NT2/D1 (cell line): ENCODE measurements around the gene NAGPA.

Experiments used
- YY1 ChIP-seq: IDR thresholded peaks from 2 replicates; pipeline ENCODE4 v1.6.1; 2011; ENCODE audit not compliant: insufficient read length, insufficient read depth
- ZNF274 ChIP-seq: IDR thresholded peaks from 2 replicates; pipeline ENCODE4 v1.6.1; 2011; ENCODE audit warnings: mild to moderate bottlenecking, low read depth, low read length

DNA sequence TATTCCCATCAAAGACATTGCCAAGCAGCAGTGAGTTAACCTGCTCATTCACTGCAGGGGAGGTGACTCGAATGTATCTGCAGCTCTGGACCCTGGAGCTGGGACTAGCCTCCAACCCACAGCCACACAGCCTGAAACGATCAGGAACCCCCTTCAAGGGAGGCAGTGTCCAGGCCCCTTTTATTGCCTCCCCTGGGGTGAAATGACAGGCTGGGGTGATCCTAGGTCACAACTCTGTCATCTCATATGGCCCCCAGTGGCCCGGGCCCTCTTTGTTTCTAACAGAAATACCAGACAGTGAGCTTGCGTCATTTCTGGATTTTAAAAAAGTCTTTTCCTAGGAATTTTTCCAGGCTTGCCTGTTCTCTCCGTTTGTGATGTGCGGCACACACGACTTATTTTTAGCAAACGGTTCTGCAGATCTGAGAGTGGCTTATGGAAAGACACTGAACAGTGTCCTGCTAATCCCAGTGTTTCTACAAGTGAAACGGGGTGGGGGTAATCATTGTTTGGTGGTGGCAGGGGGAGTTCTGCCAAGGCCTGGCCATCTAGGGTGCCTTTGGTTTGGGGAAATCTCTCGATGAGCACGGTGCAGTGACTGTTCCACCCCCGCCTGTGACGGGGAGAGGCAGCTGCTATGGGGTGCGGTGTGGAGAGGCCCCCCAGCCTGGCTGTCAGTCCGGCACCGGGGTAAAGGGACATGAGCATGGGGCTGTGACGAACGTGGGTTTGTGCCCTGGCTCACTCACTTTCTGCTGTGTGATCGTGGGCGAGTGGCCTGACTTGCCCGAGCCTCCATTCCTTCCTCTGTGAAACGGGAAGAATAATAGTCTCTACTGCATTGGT lies 27.2 kb downstream of the NAGPA start:
- TF ChIP-seq ZNF274 = no peak
- no peak for TF ChIP-seq YY1
